Hepatocyte (in vitro differentiated cells): Measurements from ENCODE around the gene TRPM3.

ENCODE experiments used
- EZH2 ChIP-seq: fragments of 200-600 bp; sonication (generic); IDR thresholded peaks from 2 replicates; pipeline ENCODE4 v1.6.1; 2016; ENCODE audit warnings: antibody characterized with exemption, mild to moderate bottlenecking, borderline replicate concordance
- TF ChIP-seq, protein P1 (sequence below): fragments of 200-600 bp; sonication (generic); IDR thresholded peaks from 2 replicates; pipeline ENCODE4 v1.5.1; 2016; ENCODE audit warnings: antibody characterized with exemption, mild to moderate bottlenecking; ENCODE audit not compliant: poor library complexity

- TF ChIP-seq, protein P1, sequence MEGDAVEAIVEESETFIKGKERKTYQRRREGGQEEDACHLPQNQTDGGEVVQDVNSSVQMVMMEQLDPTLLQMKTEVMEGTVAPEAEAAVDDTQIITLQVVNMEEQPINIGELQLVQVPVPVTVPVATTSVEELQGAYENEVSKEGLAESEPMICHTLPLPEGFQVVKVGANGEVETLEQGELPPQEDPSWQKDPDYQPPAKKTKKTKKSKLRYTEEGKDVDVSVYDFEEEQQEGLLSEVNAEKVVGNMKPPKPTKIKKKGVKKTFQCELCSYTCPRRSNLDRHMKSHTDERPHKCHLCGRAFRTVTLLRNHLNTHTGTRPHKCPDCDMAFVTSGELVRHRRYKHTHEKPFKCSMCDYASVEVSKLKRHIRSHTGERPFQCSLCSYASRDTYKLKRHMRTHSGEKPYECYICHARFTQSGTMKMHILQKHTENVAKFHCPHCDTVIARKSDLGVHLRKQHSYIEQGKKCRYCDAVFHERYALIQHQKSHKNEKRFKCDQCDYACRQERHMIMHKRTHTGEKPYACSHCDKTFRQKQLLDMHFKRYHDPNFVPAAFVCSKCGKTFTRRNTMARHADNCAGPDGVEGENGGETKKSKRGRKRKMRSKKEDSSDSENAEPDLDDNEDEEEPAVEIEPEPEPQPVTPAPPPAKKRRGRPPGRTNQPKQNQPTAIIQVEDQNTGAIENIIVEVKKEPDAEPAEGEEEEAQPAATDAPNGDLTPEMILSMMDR = no peak
- no peak for TF ChIP-seq EZH2
Observed at GRCh38 chr9:71119746-71120145, 1.7 kb downstream of the TRPM3 start.
